NT2/D1 (cell line): ENCODE data around the gene DEF6.
A peak's percentile ranks its signal among the peaks of the same experiment; 100 is the strongest.

ENCODE experiments used
- DNase-seq: peaks from one replicate; pipeline ENCODE4 v3.0.0-alpha.2; 2011; ENCODE audit warnings: low read depth, low spot score
- H3K27me3 ChIP-seq: 2 replicates; pipeline ENCODE4 v1.6.0; 2011; ENCODE audit warnings: mild to moderate bottlenecking; ENCODE audit not compliant: insufficient read length, insufficient read depth
- H3K36me3 ChIP-seq: 2 replicates; pipeline ENCODE4 v1.6.1; 2011; ENCODE audit warnings: mild to moderate bottlenecking, low read length, mixed read lengths; ENCODE audit not compliant: insufficient read depth, insufficient read length
- H3K4me1 ChIP-seq: 2 replicates; pipeline ENCODE4 v1.5.1; 2011; ENCODE audit not compliant: insufficient read depth, insufficient read length
- H3K4me3 ChIP-seq: 2 replicates; pipeline ENCODE4 v1.5.1; 2011; ENCODE audit warnings: low read depth; ENCODE audit not compliant: insufficient read length
- H3K9ac ChIP-seq: 2 replicates; pipeline ENCODE4 v1.6.0; 2011; ENCODE audit warnings: low read depth; ENCODE audit not compliant: insufficient read length
- H3K9me3 ChIP-seq: 2 replicates; pipeline ENCODE4 v1.5.1; 2011; ENCODE audit warnings: mild to moderate bottlenecking, low read length; ENCODE audit not compliant: insufficient read depth
- SUZ12 ChIP-seq: IDR thresholded peaks from 2 replicates; pipeline ENCODE4 v1.6.1; 2011; ENCODE audit not compliant: insufficient read length, insufficient read depth; ENCODE audit errors: extremely low read depth
- YY1 ChIP-seq: IDR thresholded peaks from 2 replicates; pipeline ENCODE4 v1.6.1; 2011; ENCODE audit not compliant: insufficient read length, insufficient read depth
- ZNF274 ChIP-seq: IDR thresholded peaks from 2 replicates; pipeline ENCODE4 v1.6.1; 2011; ENCODE audit warnings: mild to moderate bottlenecking, low read depth, low read length

The DEF6 gene

DNA sequence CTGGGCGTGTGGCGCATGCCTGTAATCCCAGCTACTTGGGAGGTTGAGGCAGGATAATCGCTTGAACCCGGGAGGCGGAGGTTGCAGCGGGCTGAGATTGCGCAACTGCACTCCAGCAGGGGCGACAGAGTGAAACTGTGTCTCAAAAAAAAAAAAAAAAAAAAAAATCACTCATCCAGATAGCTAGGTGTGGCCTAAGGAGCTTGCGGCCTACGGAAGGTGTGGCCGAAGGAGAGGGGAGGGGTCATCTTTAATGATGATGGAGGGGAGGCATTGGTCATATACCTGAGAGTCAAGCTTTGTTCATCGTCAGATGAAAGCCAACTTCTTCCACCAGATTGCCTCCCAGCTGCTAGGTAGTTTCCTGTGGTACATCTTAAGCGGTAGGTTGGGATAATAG is 43.9 kb downstream of the DEF6 start:
- no peak overlapping the region for H3K9ac ChIP-seq
- no peak overlapping the region for H3K4me3 ChIP-seq
- H3K9me3 ChIP-seq, result no peaks in the 10 kb centered on the region
- TF ChIP-seq YY1 (no peak), ZNF274 (no peak), SUZ12 (no peak)
- H3K4me1 ChIP-seq, result no peaks in the 10 kb centered on the region
- H3K27me3 ChIP-seq, result peaks cover 6% of the 10 kb centered on the region
- peaks cover 13% of the 10 kb centered on the region for H3K36me3 ChIP-seq
- DNase-seq, result no peak

GRCh38 chr6:35342258-35343091 is 44.9 kb downstream of the DEF6 start, which contains the start of gene PPARD:
Gene PPARD (plus strand): TSS chr6:35342558. CDS start chr6:35411088, 68,530 bp downstream.
- no peaks in the 10 kb centered on the region for H3K9me3 ChIP-seq
- H3K27me3 ChIP-seq, result peaks cover 6% of the 10 kb centered on the region
- peaks cover 15% of the 10 kb centered on the region for H3K36me3 ChIP-seq
- H3K4me3 ChIP-seq, result peak within 1 kb of the TSS; percentile 79
- TF ChIP-seq ZNF274, result no peak
- TF ChIP-seq SUZ12, result no peak
- TF ChIP-seq YY1, result no peak
- H3K9ac ChIP-seq, result peak within 1 kb of the TSS; percentile 88
- no peaks in the 10 kb centered on the region for H3K4me1 ChIP-seq
- DNase-seq, result peak; percentile 87

DNA sequence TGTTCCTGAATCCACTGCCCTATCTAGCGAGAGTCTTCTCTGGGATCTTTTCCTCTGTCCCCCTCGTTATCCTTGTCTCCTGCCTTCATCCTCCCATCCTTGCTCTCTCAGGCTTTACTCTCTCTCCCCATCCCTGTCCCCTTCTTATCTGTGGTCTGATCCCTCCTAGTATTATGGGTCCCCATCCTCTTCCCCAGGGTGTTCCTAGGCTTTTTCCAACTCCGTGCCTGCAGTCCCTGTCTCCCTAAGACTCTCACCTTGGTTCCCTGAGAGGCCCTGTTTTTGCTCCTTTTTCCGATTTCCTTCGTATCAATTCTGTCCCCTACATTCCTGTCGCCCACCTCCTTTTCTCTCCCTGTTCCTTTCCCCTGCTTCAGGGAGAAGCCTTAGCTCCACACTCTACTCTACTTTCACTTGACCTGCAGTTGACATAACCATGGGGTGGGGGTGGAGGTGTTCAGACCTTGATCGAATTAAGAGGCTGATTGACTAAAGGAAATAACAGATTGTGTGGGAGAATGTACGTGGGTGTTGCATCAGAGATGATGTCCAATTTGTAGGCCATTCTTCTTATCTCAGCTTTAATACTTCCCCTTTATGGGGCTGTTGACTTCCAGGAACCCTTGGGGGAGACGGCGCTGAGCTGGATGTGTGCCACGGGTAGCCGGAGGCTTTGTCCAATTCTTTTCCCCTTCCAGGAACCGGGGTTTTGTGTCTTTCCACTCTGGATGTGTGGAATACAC is 45.6 kb downstream of the DEF6 start:
- Histone ChIP-seq H3K4me1 (no peaks in the 10 kb centered on the region), H3K9ac (peak overlapping the region; percentile 88), H3K36me3 (peaks cover 17% of the 10 kb centered on the region), H3K9me3 (no peaks in the 10 kb centered on the region), H3K4me3 (peak overlapping the region; percentile 79), H3K27me3 (peaks cover 6% of the 10 kb centered on the region)
- no peak for TF ChIP-seq YY1
- TF ChIP-seq SUZ12, result no peak
- no peak for TF ChIP-seq ZNF274
- DNase-seq, result no peak

DNA sequence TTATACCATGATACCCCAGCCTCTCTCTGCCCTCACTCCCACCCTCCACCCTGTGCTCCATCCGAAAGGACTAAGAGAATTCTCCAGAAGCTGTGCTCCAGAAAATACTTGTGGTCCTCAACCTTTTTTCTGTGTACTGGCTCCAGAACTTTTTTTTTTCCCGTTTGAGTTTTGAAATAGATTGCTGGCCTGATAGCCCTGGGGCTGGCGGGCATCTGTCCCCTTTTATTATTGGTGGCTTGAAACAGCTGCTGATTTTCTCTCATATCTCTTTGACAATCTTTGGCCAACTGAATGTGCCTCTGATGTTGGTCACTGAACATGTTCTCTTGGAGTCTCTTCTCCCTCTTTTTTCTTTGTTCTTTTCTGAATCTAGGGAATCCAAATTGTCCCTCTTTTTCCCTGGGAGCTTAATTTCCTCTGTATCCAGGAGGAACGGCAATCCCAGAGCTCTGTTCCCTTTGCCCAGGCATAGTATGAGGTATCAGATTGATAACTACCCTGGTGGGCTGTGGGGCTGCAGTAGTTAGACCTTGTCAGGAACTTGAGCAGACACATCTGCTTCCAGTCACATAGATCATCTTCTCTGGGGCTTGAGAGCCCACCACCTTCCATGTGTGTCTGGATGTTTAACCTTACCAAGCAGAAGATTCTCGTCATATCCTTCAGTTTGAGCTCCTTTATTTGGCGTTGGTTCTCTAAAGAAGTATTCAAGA is 46.4 kb downstream of the DEF6 start:
- H3K27me3 ChIP-seq, result peaks cover 6% of the 10 kb centered on the region
- no peak overlapping the region for H3K4me3 ChIP-seq
- no peak for DNase-seq
- peaks cover 22% of the 10 kb centered on the region for H3K36me3 ChIP-seq
- no peaks in the 10 kb centered on the region for H3K9me3 ChIP-seq
- no peak overlapping the region for H3K9ac ChIP-seq
- H3K4me1 ChIP-seq, result no peaks in the 10 kb centered on the region
- TF ChIP-seq ZNF274 (no peak), YY1 (no peak), SUZ12 (no peak)

- no peak overlapping the region for H3K4me3 ChIP-seq
- no peak overlapping the region for H3K9ac ChIP-seq
- no peaks in the 10 kb centered on the region for H3K4me1 ChIP-seq
- DNase-seq, result no peak
- no peak for TF ChIP-seq YY1
- no peak for TF ChIP-seq SUZ12
- TF ChIP-seq ZNF274, result no peak
- H3K36me3 ChIP-seq, result peaks cover 35% of the 10 kb centered on the region
- no peaks in the 10 kb centered on the region for H3K27me3 ChIP-seq
- no peaks in the 10 kb centered on the region for H3K9me3 ChIP-seq
These were observed 53.8 kb downstream of the DEF6 start for GRCh38 chr6:35351422-35351821.

- no peak for TF ChIP-seq SUZ12
- no peak for TF ChIP-seq ZNF274
- no peak for TF ChIP-seq YY1
- Histone ChIP-seq H3K4me1 (no peaks in the 10 kb centered on the region), H3K27me3 (no peaks in the 10 kb centered on the region), H3K9ac (no peak overlapping the region), H3K36me3 (peaks cover 37% of the 10 kb centered on the region), H3K9me3 (no peaks in the 10 kb centered on the region), H3K4me3 (no peak overlapping the region)
- no peak for DNase-seq
These were observed 55.1 kb downstream of the DEF6 start for GRCh38 chr6:35352735-35353134.
